ENCODE data around the gene STOML1. TPM values are rescaled to one million over a fixed set of nuclear protein-coding genes. Genes with fewer than 3 reads are reported as not detected.
A peak's percentile ranks its signal among the peaks of the same experiment; 100 is the strongest.

STOML1 gene
- total and polyA plus RNA-seq, 2 experiments from 2014 or later: 8.2 to 15.6 TPM

GRCh38 chr15:73952171-73952912 lies 39.8 kb downstream of the STOML1 start:
- Histone ChIP-seq H3K27ac (no peak overlapping the region), H3K36me3 (peaks cover 7% of the 10 kb centered on the region), H3K27me3 (no peaks in the 10 kb centered on the region), H3K4me3 (no peak overlapping the region), H3K9me3 (ENCODE audit: low read depth) (no peaks in the 10 kb centered on the region), H3K4me1 (ENCODE audit: low read depth) (peaks cover 6% of the 10 kb centered on the region)
- no peak for DNase-seq (ENCODE audit: low read depth in 1 of 2, low spot score in 1 of 2)
- no peak for TF ChIP-seq CTCF (IDR thresholded peaks at IDR 0.05; ENCODE audit: low read depth, low read length)

DNA sequence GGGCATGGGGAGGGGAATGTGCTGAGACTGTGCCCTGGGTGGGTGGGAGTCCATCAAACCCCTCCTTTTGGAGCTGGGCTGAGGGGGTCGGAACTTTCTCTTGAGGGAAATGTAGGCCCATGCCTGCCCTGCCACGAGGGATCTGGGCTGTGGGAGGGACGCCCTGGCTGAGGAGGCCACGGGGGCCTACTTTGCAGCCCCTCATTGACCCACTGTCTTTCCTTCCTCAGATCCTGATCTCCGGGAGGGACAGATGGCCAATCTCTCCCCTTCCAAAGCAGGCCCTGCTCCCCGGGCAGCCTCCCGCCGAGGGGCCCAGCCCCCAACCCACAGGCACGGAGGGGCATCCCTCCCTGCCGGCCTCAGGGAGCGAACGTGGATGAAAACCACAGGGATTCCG lies 40.5 kb downstream of the STOML1 start:
- DNase-seq (ENCODE audit: low read depth in 1 of 2, low spot score in 1 of 2): no peak
- H3K36me3 ChIP-seq: peaks cover 7% of the 10 kb centered on the region
- peak overlapping the region; percentile 55 for H3K27ac ChIP-seq
- no peak overlapping the region for H3K4me3 ChIP-seq
- H3K27me3 ChIP-seq: no peaks in the 10 kb centered on the region
- no peaks in the 10 kb centered on the region for H3K9me3 ChIP-seq (ENCODE audit: low read depth)
- no peak for TF ChIP-seq CTCF (IDR thresholded peaks at IDR 0.05; ENCODE audit: low read depth, low read length)
- H3K4me1 ChIP-seq (ENCODE audit: low read depth): peaks cover 6% of the 10 kb centered on the region

GRCh38 chr15:73950831-73951561 lies 41.1 kb downstream of the STOML1 start:
- DNase-seq (ENCODE audit: low read depth in 1 of 2, low spot score in 1 of 2): peak; percentile 96 to 99
- Histone ChIP-seq H3K9me3 (ENCODE audit: low read depth) (no peaks in the 10 kb centered on the region), H3K27ac (peak overlapping the region; percentile 55), H3K36me3 (peaks cover 7% of the 10 kb centered on the region), H3K4me3 (no peak overlapping the region), H3K27me3 (no peaks in the 10 kb centered on the region), H3K4me1 (ENCODE audit: low read depth) (peaks cover 6% of the 10 kb centered on the region)
- TF ChIP-seq CTCF (IDR thresholded peaks at IDR 0.05; ENCODE audit: low read depth, low read length): peak; percentile 84

GRCh38 chr15:73950479-73950830 lies 41.6 kb downstream of the STOML1 start:
- Histone ChIP-seq H3K27ac (no peak overlapping the region), H3K4me3 (no peak overlapping the region)

DNA sequence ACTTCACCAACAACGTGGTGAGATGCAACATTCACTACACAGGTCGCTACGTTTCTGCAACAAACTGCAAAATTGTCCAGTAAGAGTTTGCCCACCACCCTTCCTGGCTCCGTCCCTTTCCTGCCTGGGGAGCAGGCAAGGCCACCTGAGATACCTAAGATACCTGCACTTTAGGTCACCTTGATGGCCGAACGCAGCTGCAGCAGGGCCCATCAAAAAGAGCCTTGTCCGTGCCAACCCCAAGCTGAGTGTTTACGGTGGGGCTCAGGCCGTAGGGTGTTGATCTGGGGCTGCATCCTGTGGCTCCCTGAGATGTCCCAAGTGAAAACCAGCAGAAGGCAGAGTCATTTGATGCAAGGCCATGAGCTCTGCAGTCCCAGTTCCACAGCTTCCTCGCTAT lies 42.6 kb downstream of the STOML1 start:
- TF ChIP-seq CTCF (IDR thresholded peaks at IDR 0.05; ENCODE audit: low read depth, low read length): no peak
- H3K4me1 ChIP-seq (ENCODE audit: low read depth): peaks cover 6% of the 10 kb centered on the region
- no peak for DNase-seq (ENCODE audit: low read depth in 1 of 2, low spot score in 1 of 2)
- no peak overlapping the region for H3K27ac ChIP-seq
- H3K9me3 ChIP-seq (ENCODE audit: low read depth): no peaks in the 10 kb centered on the region
- no peaks in the 10 kb centered on the region for H3K27me3 ChIP-seq
- peaks cover 7% of the 10 kb centered on the region for H3K36me3 ChIP-seq
- H3K4me3 ChIP-seq: no peak overlapping the region

More at GRCh38 chr15:73950479-73950830, 41.6 kb downstream of the STOML1 start:
- Histone ChIP-seq H3K27me3 (no peaks in the 10 kb centered on the region), H3K9me3 (ENCODE audit: low read depth) (no peaks in the 10 kb centered on the region), H3K36me3 (peaks cover 7% of the 10 kb centered on the region), H3K4me1 (ENCODE audit: low read depth) (peaks cover 6% of the 10 kb centered on the region)
- DNase-seq (ENCODE audit: low read depth in 1 of 2, low spot score in 1 of 2): no peak
- TF ChIP-seq CTCF (IDR thresholded peaks at IDR 0.05; ENCODE audit: low read depth, low read length): no peak

All from cardiac muscle cell (in vitro differentiated cells and primary cell).